Heart left ventricle (tissue), 16 donors: ENCODE measurements around the gene PSMB4. TPM values are rescaled to one million over a fixed set of nuclear protein-coding genes. Genes with fewer than 3 reads are reported as not detected.

Experiments
- ATAC-seq, 4 donors: fragments of 200-7000 bp; cut with Tn5 transposase; one replicate each; pipeline ENCODE4 v1.9.1; 2020 to 2022; ENCODE audit warnings: moderate library complexity in 4 of 4, mild to moderate bottlenecking in 3 of 4, moderate number of reproducible peaks in 1 of 4
- DNase-seq, 5 donors: peaks; one replicate each; pipeline ENCODE4 v3.0.0-alpha.2; 2020
- H3K27ac ChIP-seq, 12 donors: fragments of 200-600 bp; sonication (generic) in 4 of 12; one replicate each; pipeline versions ENCODE4 v1.5.0 to v1.8.0; 2016 to 2022; ENCODE audit warnings: mild to moderate bottlenecking in 2 of 12
- H3K27me3 ChIP-seq, 9 donors: fragments of 200-600 bp; sonication (generic) in 2 of 9; one replicate each; pipeline versions ENCODE4 v1.5.1 to v1.8.0; 2016 to 2022; ENCODE audit warnings: mild to moderate bottlenecking in 3 of 9
- H3K36me3 ChIP-seq, 9 donors: fragments of 200-600 bp; sonication (generic) in 2 of 9; one replicate each; pipeline versions ENCODE4 v1.5.0 to v1.8.0; 2018 to 2022; ENCODE audit warnings: mild to moderate bottlenecking in 2 of 9
- H3K4me1 ChIP-seq, 12 donors: fragments of 200-600 bp; sonication (generic) in 4 of 12; one replicate each; pipeline versions ENCODE4 v1.5.0 to v1.8.0; 2016 to 2022; ENCODE audit warnings: mild to moderate bottlenecking in 3 of 12
- H3K4me3 ChIP-seq, 12 donors: fragments of 200-600 bp; sonication (generic) in 4 of 12; one replicate each; pipeline versions ENCODE4 v1.5.0 to v1.8.0; 2017 to 2022; ENCODE audit warnings: mild to moderate bottlenecking in 9 of 12, moderate library complexity in 4 of 12
- H3K9me3 ChIP-seq, 12 donors: fragments of 200-600 bp; sonication (generic) in 4 of 12; one replicate each; pipeline versions ENCODE4 v1.5.0 to v1.8.0; 2016 to 2022; ENCODE audit warnings: mild to moderate bottlenecking in 1 of 12
- POLR2A ChIP-seq, 2 donors: fragments of 450-650 bp; IDR thresholded peaks; one replicate each; pipeline ENCODE4 v1.6.1; 2017; ENCODE audit warnings: antibody characterized with exemption in 2 of 2, mild to moderate bottlenecking in 2 of 2, moderate library complexity in 2 of 2
- WGBS, 4 donors: extraction: QIAGEN DNeasy Blood & Tissue Kit in 2 of 4; methylation state at CpG; one replicate each; pipeline versions ENCODE4 v1.1.5 to v1.1.7; 2013 to 2018; 5-methylcytosine and 5-hydroxymethylcytosine counted together
- intact Hi-C, 10 donors: fragments of 100-400 bp; cut with DNase I; formaldehyde crosslinking; loops; one replicate each; pipeline versions ENCODE4 v1.11.1 to v1.14.2; 2022
- polyA plus RNA-seq, 2 donors: library from polyadenylated mRNA; stranded (reverse); fragments of 200-250 nt; gene quantifications; one replicate each; pipeline ENCODE4 v1.2.3, GENCODE V29; 2013
- total RNA-seq, 9 donors: library from RNA; depleted of rRNA in 2 of 9; stranded (reverse); fragments of >200 nt in 2 of 9; fragmentation: NEBNext Ultra II Directional in 3 of 9; extraction: Animal tissue kit (Norgen Biotek cat#: 25700) in 3 of 9; gene quantifications; one replicate each; pipeline versions ENCODE4 v1.1.0 to v1.2.4, GENCODE V29; 2016 to 2023
- TF ChIP-seq, protein P1 (sequence below), 12 donors: fragments of 200-600 bp; sonication (generic) in 4 of 12; IDR thresholded peaks; one replicate each; pipeline versions ENCODE4 v1.5.0 to v1.8.0; 2018 to 2022; ENCODE audit warnings: antibody characterized with exemption in 12 of 12, mild to moderate bottlenecking in 5 of 12
- donor health status: ischemic (EF 13 %, LVEDD 7.1; RV severe dilation, severe dysfunction).
- donor health status: healthy with polysubstance abuse.
- donor health status: DM: no; HTN: yes; CAD: no.
- donor health status: DM: no; HTN: no; CAD: no.
- donor health status: ischemic (EF 25% LVEDD 6.9; RV normal size, moderate dysfunction).
- donor health status: ischemic (EF 25% LVEDD 5.7; RV mildly dilated, moderate dysfunction).
- donor health status: healthy.
- donor health status: DM: yes; HTN: yes; CAD: no.
- donor health status: ischemic (EF 35%, LVEDD 5.7; RV mildly dilated, moderate dysfunction).
- donor health status: nonischemic (EF 11% LVEDD 7.7; RV severe dilation, severe dysfunction).
- donor health status: DM: yes; HTN: yes; CAD: no.
- donor health status: PGD.
- donor health status: ischemic (EF 29% LVEDD 5.4; RV normal size, mild dysfunction).
- donor health status: nonischemic (EF 23%, LVEDD 6.1; RV moderate dilation, normal function).

Gene PSMB4
- total and polyA plus RNA-seq, 11 donors, result 173 to 367 (median 212) TPM

DNA sequence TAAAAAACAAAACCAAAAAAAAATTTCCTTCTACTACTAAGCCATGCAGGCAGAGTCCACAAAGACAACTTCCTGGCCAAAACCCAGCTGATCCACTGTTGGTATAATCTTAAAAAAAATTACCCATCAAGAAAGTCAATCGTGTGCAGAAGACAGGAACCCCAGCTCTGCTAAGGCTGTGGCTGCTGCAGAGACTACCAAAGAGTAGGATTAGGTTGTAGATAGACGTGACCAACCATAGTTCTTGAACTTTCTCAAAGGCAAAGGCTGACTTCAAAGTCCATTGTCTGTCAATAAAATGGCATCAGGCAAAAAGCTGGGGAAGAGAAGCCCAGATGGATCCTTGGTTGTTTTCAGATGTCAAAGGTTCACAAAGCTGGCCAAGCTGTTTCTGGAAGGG, 3.4 kb downstream of the PSMB4 start:
- no peak overlapping the region for H3K27ac ChIP-seq
- no peaks in the 10 kb centered on the region for H3K27me3 ChIP-seq
- H3K36me3 ChIP-seq, result peaks cover 0 to 76% (median 75%) of the 10 kb centered on the region in 9 donors
- intact Hi-C loops, result loop anchor here in 3 of 10 donors (5.0 to 10.0 kb wide), 3 partner anchors 98 to 208 kb away; partner anchors contain the start of genes PIP5K1A (in 1 of the 3) and VPS72 (in 1 of the 3)
- peaks cover 3 to 22% (median 14%) of the 10 kb centered on the region in 12 donors for H3K4me1 ChIP-seq
- DNase-seq (no peak), ATAC-seq (no peak)
- TF ChIP-seq POLR2A (IDR thresholded peaks at IDR 0.05), result no peak
- TF ChIP-seq, protein P1, sequence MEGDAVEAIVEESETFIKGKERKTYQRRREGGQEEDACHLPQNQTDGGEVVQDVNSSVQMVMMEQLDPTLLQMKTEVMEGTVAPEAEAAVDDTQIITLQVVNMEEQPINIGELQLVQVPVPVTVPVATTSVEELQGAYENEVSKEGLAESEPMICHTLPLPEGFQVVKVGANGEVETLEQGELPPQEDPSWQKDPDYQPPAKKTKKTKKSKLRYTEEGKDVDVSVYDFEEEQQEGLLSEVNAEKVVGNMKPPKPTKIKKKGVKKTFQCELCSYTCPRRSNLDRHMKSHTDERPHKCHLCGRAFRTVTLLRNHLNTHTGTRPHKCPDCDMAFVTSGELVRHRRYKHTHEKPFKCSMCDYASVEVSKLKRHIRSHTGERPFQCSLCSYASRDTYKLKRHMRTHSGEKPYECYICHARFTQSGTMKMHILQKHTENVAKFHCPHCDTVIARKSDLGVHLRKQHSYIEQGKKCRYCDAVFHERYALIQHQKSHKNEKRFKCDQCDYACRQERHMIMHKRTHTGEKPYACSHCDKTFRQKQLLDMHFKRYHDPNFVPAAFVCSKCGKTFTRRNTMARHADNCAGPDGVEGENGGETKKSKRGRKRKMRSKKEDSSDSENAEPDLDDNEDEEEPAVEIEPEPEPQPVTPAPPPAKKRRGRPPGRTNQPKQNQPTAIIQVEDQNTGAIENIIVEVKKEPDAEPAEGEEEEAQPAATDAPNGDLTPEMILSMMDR (IDR thresholded peaks at IDR 0.05), result no peak
- no peaks in the 10 kb centered on the region for H3K9me3 ChIP-seq
- no peak overlapping the region for H3K4me3 ChIP-seq
- WGBS, 4 donors, result 62 to 74% (median 70%) methylated on average over 2 of the region's 2 CpGs

DNA sequence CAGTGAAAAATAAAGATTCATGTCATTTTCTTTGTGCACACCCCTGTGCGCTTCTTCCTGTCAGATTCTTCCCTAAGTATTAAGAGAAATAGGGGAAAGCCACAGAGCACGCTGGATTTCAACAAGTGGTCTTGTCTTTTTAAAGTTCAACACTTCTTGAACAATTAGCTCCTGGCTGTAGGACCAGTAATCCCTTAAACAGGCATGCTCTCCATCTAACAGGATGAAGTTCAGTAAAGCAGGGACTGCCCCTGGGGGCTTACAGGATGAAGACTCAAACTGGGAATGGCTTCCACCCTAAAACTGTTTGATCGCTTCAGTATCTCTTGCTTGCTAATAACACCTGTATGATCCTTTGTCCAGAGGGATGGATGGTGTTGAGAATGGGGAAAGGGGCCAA, 4.2 kb downstream of the PSMB4 start:
- intact Hi-C loops, result loop anchor here in 3 of 10 donors (5.0 to 10.0 kb wide), 3 partner anchors 99 to 209 kb away; partner anchors contain the start of genes PIP5K1A (in 1 of the 3) and VPS72 (in 1 of the 3)
- no peaks in the 10 kb centered on the region for H3K9me3 ChIP-seq
- H3K4me1 ChIP-seq, result peaks cover 3 to 22% (median 14%) of the 10 kb centered on the region in 12 donors
- no peak for ATAC-seq
- no peak for TF ChIP-seq POLR2A (IDR thresholded peaks at IDR 0.05)
- TF ChIP-seq, protein P1 (IDR thresholded peaks at IDR 0.05), result no peak
- H3K27ac ChIP-seq, result no peak overlapping the region
- peaks cover 0 to 85% (median 83%) of the 10 kb centered on the region in 9 donors for H3K36me3 ChIP-seq
- H3K27me3 ChIP-seq, result no peaks in the 10 kb centered on the region
- no peak overlapping the region for H3K4me3 ChIP-seq
- no peak for DNase-seq
- 85 to 94% (median 89%) methylated on average over 3 of the region's 3 CpGs for WGBS, 4 donors

DNA sequence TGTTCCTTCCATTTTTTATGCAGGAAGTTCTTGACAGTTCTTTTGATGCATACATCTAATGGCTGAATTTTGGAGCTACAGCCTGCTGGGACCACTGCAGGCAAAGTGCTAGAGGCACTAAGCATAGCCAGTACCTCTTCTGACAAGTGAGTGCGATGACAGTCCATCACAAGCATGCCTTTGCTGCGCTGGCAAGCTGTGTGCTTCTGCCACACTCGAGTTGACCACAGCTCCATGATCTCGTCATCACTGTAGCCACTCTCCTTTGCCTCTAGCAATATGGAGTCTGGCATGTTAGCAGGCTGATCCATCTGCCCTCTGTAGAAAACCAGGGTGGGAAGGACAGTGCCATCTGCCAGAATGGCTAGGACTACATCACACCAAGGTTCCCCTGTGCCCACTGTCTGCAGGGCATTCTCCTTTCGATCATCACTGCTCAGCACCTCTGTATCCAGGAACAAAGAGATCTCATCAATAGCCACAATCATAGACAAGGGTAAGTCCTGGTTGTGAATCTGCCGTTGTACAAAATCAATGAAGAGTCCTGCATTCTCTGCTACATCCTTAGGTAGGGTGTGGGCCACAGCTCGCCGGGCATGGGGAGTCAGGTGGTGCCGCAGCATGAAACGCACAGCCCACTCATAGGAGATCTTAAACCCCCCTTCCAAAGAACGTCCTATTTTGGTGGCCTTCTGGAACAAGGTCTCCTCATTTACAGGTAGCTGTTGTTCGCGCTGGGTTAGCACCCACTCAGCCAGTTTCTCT, 6.0 kb downstream of the PSMB4 start:
- intact Hi-C loops, result loop anchor here in 2 of 10 donors (10.0 kb wide), 2 partner anchors 101 to 211 kb away; partner anchors contain the start of genes PIP5K1A (in 1 of the 2) and VPS72 (in 1 of the 2)
- peaks cover 3 to 18% (median 9%) of the 10 kb centered on the region in 12 donors for H3K4me1 ChIP-seq
- no peaks in the 10 kb centered on the region for H3K9me3 ChIP-seq
- H3K4me3 ChIP-seq, result no peak overlapping the region
- TF ChIP-seq, protein P1 (IDR thresholded peaks at IDR 0.05), result no peak
- TF ChIP-seq POLR2A (IDR thresholded peaks at IDR 0.05), result no peak
- DNase-seq, result peak in 1 of 5 donors; percentile 48
- H3K27ac ChIP-seq, result no peak overlapping the region
- H3K36me3 ChIP-seq, result peaks cover 3 to 100% (median 100%) of the 10 kb centered on the region in 9 donors
- no peaks in the 10 kb centered on the region for H3K27me3 ChIP-seq
- ATAC-seq, result peak; percentile 40 to 67 (median 57)
- 70 to 80% (median 74%) methylated on average over 8 to 13 of the region's 13 CpGs for WGBS, 4 donors

DNA sequence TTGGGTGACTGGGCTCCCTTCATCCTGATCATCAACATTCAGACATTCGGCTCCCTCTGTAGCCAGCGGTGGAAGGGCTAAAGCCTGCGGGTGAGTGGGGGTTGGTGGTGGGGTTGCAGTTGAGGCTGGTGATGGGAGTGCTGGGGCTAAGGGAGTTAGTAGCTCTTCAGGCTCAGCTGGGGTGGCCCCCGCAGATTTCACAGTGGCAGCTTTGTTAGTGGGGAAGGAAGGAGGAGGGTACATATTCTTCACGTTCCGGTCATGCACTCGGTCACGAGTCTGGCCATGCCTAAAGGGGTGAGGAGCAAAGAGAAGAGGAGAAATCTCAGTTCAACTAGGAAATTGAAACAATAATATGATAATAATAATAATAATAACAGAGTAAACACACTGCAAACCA, 6.8 kb downstream of the PSMB4 start:
- intact Hi-C loops, result loop anchor here in 2 of 10 donors (10.0 kb wide), 2 partner anchors 101 to 211 kb away; partner anchors contain the start of genes PIP5K1A (in 1 of the 2) and VPS72 (in 1 of the 2)
- TF ChIP-seq, protein P1 (IDR thresholded peaks at IDR 0.05), result no peak
- TF ChIP-seq POLR2A (IDR thresholded peaks at IDR 0.05), result no peak
- ATAC-seq (no peak), DNase-seq (no peak)
- WGBS, 4 donors, result 79 to 89% (median 87%) methylated on average over 8 of the region's 8 CpGs
- peaks cover 0 to 9% (median 1%) of the 10 kb centered on the region in 12 donors for H3K4me1 ChIP-seq
- no peaks in the 10 kb centered on the region for H3K27me3 ChIP-seq
- peaks cover 3 to 100% (median 100%) of the 10 kb centered on the region in 9 donors for H3K36me3 ChIP-seq
- H3K9me3 ChIP-seq, result no peaks in the 10 kb centered on the region
- H3K27ac ChIP-seq, result no peak overlapping the region
- H3K4me3 ChIP-seq, result no peak overlapping the region
